ENCODE measurements around the gene PLD1.

Gene PLD1

GRCh38 chr3:171789759-171790505 is 20.4 kb downstream of the PLD1 start:
- no peak for DNase-seq (ENCODE audit: extremely low read depth, insufficient read length)
- Histone ChIP-seq H3K27me3 (replicated peaks; ENCODE audit: control insufficient read depth, insufficient read depth, low read length) (no peaks in the 10 kb centered on the region), H3K36me3 (ENCODE audit: control insufficient read depth, insufficient read depth, low read length) (no peaks in the 10 kb centered on the region), H3K4me3 (replicated peaks; ENCODE audit: low read depth, low read length) (no peak overlapping the region)
- no peak for TF ChIP-seq CTCF (IDR thresholded peaks at IDR 0.05; ENCODE audit: insufficient read depth, low read length, poor library complexity, severe bottlenecking)

GRCh38 chr3:171788546-171789351 is 21.5 kb downstream of the PLD1 start:
- no peak for DNase-seq (ENCODE audit: extremely low read depth, insufficient read length)
- no peaks in the 10 kb centered on the region for H3K27me3 ChIP-seq (replicated peaks; ENCODE audit: control insufficient read depth, insufficient read depth, low read length)
- peak; percentile 43 for TF ChIP-seq CTCF (IDR thresholded peaks at IDR 0.05; ENCODE audit: insufficient read depth, low read length, poor library complexity, severe bottlenecking)
- no peak overlapping the region for H3K4me3 ChIP-seq (replicated peaks; ENCODE audit: low read depth, low read length)
- H3K36me3 ChIP-seq (ENCODE audit: control insufficient read depth, insufficient read depth, low read length): no peaks in the 10 kb centered on the region

GRCh38 chr3:171786997-171787396 is 23.3 kb downstream of the PLD1 start:
- no peak for DNase-seq (ENCODE audit: extremely low read depth, insufficient read length)
- H3K4me3 ChIP-seq (replicated peaks; ENCODE audit: low read depth, low read length): no peak overlapping the region
- no peak for TF ChIP-seq CTCF (IDR thresholded peaks at IDR 0.05; ENCODE audit: insufficient read depth, low read length, poor library complexity, severe bottlenecking)
- H3K36me3 ChIP-seq (ENCODE audit: control insufficient read depth, insufficient read depth, low read length): no peaks in the 10 kb centered on the region
- H3K27me3 ChIP-seq (replicated peaks; ENCODE audit: control insufficient read depth, insufficient read depth, low read length): no peaks in the 10 kb centered on the region

- no peaks in the 10 kb centered on the region for H3K27me3 ChIP-seq (replicated peaks; ENCODE audit: control insufficient read depth, insufficient read depth, low read length)
- no peak for DNase-seq (ENCODE audit: extremely low read depth, insufficient read length)
- TF ChIP-seq CTCF (IDR thresholded peaks at IDR 0.05; ENCODE audit: insufficient read depth, low read length, poor library complexity, severe bottlenecking): no peak
- no peak overlapping the region for H3K4me3 ChIP-seq (replicated peaks; ENCODE audit: low read depth, low read length)
- H3K36me3 ChIP-seq (ENCODE audit: control insufficient read depth, insufficient read depth, low read length): no peaks in the 10 kb centered on the region
Observed at GRCh38 chr3:171784937-171785336, 25.3 kb downstream of the PLD1 start.

GRCh38 chr3:171784387-171784786 is 25.9 kb downstream of the PLD1 start:
- Histone ChIP-seq H3K27me3 (replicated peaks; ENCODE audit: control insufficient read depth, insufficient read depth, low read length) (no peaks in the 10 kb centered on the region), H3K36me3 (ENCODE audit: control insufficient read depth, insufficient read depth, low read length) (no peaks in the 10 kb centered on the region), H3K4me3 (replicated peaks; ENCODE audit: low read depth, low read length) (no peak overlapping the region)
- DNase-seq (ENCODE audit: extremely low read depth, insufficient read length): no peak
- no peak for TF ChIP-seq CTCF (IDR thresholded peaks at IDR 0.05; ENCODE audit: insufficient read depth, low read length, poor library complexity, severe bottlenecking)

Data from GM06990 (cell line).